Erythroblast (primary cell): ENCODE data around the gene SHKBP1.

Experiments used
- DNase-seq, 2 experiments: peaks; one replicate each; lab custom pipeline; 2025; lab: John Stamatoyannopoulos, UW
- GATA1 ChIP-seq: IDR thresholded peaks from 2 replicates; pipeline ENCODE4 v1.6.1; 2011; ENCODE audit warnings: low read depth, mild to moderate bottlenecking, control low read depth, low read length, moderate library complexity
- POLR2A ChIP-seq: IDR thresholded peaks from 2 replicates; pipeline ENCODE4 v1.6.1; 2011; ENCODE audit warnings: mild to moderate bottlenecking, low read length

Gene SHKBP1

GRCh38 chr19:40605216-40605971 is 28.7 kb downstream of the SHKBP1 start:
- peak; percentile 72 to 74 for DNase-seq
- TF ChIP-seq POLR2A (peak; percentile 61), GATA1 (no peak)

- TF ChIP-seq GATA1 = no peak
- no peak for TF ChIP-seq POLR2A
- DNase-seq = peak; percentile 48 to 56
Measured at GRCh38 chr19:40607311-40608239, 30.9 kb downstream of the SHKBP1 start.

- DNase-seq = no peak
- TF ChIP-seq GATA1 = no peak
- TF ChIP-seq POLR2A = no peak
Measured at GRCh38 chr19:40608240-40608621, 31.6 kb downstream of the SHKBP1 start.

GRCh38 chr19:40608957-40609356 is 32.3 kb downstream of the SHKBP1 start:
- TF ChIP-seq GATA1 (no peak), POLR2A (no peak)
- no peak for DNase-seq

- peak; percentile 94 to 96 for DNase-seq
Measured at GRCh38 chr19:40609561-40610395, 33.1 kb downstream of the SHKBP1 start.

GRCh38 chr19:40610396-40611064 is 33.9 kb downstream of the SHKBP1 start:
- TF ChIP-seq POLR2A = no peak
- peak; percentile 35 to 46 for DNase-seq

More at GRCh38 chr19:40609561-40610395, 33.1 kb downstream of the SHKBP1 start:
- TF ChIP-seq GATA1 = no peak
- no peak for TF ChIP-seq POLR2A

GRCh38 chr19:40611096-40611495 is 34.4 kb downstream of the SHKBP1 start:
- TF ChIP-seq POLR2A (no peak), GATA1 (no peak)
- no peak for DNase-seq

- TF ChIP-seq GATA1 = no peak
- no peak for TF ChIP-seq POLR2A
- no peak for DNase-seq
Measured at GRCh38 chr19:40611900-40612698, 35.4 kb downstream of the SHKBP1 start.

GRCh38 chr19:40612831-40613689 is 36.4 kb downstream of the SHKBP1 start:
- TF ChIP-seq POLR2A (no peak), GATA1 (no peak)
- DNase-seq = peak; percentile 72 to 79

GRCh38 chr19:40613690-40614621 is 37.3 kb downstream of the SHKBP1 start:
- peak; percentile 67 for TF ChIP-seq POLR2A
- TF ChIP-seq GATA1 = no peak
- peak; percentile 82 to 89 for DNase-seq
